ENCODE data around the gene CLTA.
A peak's percentile ranks its signal among the peaks of the same experiment; 100 is the strongest.
"Not testable (repeated sequence)": the region's sequence is repeated elsewhere in the genome, so short reads cannot be mapped to it uniquely, and the experiment has no call there.

GRCh38 chr9:36248061-36248460 is 57.3 kb downstream of the CLTA start:
- TF ChIP-seq POLR2A (IDR thresholded peaks at IDR 0.05; ENCODE audit: low read depth, low read length); GATA2 (IDR thresholded peaks at IDR 0.05; ENCODE audit: insufficient read depth, insufficient read length, low read depth, low read length); POLR2AphosphoS5 (IDR thresholded peaks at IDR 0.05; ENCODE audit: insufficient read depth, low read depth, low read length); EZH2 (IDR thresholded peaks at IDR 0.05; ENCODE audit: borderline replicate concordance, low read depth, low read length, severe bottlenecking); FOS (IDR thresholded peaks at IDR 0.05; ENCODE audit: borderline replicate concordance, insufficient read depth, low read length): not testable (repeated sequence)
- TF ChIP-seq CTCF (IDR thresholded peaks at IDR 0.05; ENCODE audit: extremely low read depth in 1 of 2, insufficient read depth in 1 of 2, low read depth in 1 of 2, low read length in 2 of 2), result peak; percentile 6 to 16

Measured in endothelial cell of umbilical vein (primary cell).